ENCODE data around the gene PEA15.

The PEA15 gene, protein sequence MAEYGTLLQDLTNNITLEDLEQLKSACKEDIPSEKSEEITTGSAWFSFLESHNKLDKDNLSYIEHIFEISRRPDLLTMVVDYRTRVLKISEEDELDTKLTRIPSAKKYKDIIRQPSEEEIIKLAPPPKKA

DNA sequence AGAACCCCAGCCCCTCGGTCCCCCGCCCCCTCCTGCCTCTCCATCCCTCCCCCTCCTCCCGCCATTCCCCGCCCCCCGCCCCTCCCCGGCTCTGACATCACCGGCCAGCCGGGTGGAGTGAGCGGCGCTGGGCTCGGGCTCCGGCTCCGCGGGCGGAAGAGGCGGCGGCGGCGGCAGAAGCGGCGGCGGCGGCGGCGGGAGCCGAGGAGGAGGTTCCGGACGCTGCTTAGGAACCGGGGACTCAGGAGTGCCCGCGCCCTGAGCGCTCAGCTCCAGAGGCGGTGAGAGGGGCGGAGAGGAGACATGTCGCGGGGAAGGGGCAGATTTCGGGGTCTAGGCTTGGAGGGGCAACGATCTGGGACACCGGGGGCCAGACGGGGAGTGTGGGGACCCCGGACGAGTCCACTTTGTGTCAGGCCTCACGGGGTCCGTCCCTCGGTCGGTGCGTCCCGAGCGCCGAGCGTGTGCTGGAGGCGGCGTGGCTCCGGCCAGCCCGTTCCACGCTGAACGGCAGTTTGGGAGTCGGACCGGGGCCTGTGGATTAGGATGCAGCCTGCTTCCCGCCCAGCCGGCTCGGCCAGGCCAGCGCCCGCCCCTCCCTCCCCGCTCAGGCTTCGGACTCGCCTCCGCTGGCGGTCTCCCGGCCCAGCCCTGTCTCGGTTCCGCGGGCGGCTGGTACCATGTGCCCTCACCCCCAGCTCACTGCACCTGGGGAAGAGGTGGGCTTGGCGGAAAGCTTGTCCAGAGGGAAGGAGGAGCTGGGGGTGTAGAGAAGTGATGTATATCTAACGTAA is at the start of gene PEA15:
Gene PEA15, plus strand, starts transcription at position 143 of the 794 bp plus-strand sequence. CDS start 6,161 bp downstream, outside the sequence.
- DNase-seq (ENCODE audit: low read depth), result peak; percentile 77

DNA sequence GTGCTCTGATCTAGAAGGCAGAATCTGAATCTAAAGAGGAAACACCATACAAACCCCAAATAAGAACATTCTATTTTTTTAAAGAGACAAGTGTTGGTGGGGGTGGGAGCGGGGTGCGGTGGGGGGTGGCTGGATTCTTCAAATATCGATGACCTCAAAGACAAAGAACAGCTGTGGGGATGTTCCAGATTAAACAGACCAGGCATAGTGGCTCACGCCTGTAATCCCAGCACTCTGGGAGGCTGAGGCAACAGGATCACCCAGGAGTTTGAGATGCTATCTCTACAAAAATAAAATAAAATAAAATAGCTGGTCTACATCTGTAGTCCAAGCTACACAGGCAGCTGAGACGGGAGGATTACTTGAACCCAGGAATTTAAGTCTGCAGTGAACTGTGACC is 48.8 kb upstream of the PEA15 start:
- DNase-seq (ENCODE audit: low read depth), result no peak

DNA sequence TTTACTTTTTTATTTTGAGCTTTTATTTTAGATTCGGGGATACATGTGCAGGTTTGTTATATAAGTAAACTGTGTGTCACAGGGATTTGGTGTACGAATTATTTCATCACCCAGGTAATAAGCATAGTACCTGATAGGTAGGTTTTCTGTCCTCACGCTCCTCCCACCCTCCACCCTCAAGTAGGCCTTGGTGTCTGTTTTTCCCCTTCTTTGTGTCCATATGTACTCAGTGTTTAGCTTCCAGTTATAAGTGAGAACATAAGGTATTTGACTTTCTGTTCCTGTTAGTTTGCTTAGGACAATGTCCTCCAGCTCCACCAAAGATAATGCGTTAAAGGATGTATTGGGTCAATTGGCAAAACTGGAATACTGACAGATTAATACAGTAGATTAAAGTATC is 48.0 kb upstream of the PEA15 start:
- no peak for DNase-seq (ENCODE audit: low read depth)

DNA sequence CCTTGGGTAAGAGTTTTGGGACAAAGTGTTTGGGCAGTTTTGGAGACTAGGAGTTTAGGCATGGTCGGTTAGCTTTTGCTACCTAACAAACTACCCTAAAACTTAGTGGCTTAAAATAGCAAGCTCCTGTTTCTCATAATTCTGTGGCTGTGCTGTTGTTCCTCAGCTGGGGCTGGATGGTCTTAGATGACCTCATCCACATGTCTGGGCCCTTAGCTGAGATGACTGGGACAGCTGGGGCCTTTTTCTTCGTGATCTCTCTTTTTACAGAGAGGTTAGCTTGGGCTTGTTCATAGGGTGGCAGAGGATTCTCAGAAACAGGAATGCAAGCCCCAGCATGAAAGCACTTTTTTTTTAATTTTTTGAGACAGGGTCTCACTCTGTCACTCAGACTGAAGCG is 47.2 kb upstream of the PEA15 start:
- no peak for DNase-seq (ENCODE audit: low read depth)

DNA sequence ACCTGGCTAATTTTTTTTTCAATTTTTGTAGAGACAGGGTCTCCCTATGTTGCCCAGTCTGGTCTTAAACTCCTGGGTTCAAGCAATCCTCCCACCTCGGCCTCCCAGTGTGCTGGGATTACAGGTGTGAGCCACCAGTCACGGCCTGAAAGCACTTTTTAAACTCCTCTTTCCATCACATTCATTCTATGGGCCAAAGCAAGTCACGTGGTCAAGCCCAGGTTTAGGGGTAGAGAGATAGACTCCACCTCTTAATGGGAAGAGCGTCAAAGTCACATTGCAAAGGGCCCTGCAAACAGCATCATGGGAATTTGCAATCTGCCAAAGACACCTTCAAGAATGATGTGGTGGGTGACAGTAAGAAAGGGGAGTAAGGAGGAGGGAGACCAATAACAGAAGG is 46.6 kb upstream of the PEA15 start:
- DNase-seq (ENCODE audit: low read depth), result no peak

DNA sequence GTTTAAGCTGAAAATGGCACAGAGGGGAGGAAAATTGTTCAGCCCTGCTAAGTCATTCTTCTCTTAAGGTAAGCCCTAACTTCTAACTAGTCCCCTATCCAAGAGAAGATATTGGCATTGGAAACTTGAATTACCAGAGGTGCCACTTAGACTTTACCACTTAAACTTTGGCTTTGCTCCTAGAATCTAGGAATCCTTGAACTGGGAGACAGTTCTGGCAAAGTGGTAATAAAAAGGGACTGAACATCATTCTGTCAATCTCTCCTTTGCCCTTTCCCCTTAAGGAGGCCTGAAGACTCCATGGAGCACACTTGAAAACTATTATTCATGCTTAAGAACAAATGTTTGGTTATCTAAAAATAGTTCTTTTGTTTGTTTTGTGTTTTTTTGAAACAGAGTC is 45.3 kb upstream of the PEA15 start:
- DNase-seq (ENCODE audit: low read depth), result peak; percentile 62

DNA sequence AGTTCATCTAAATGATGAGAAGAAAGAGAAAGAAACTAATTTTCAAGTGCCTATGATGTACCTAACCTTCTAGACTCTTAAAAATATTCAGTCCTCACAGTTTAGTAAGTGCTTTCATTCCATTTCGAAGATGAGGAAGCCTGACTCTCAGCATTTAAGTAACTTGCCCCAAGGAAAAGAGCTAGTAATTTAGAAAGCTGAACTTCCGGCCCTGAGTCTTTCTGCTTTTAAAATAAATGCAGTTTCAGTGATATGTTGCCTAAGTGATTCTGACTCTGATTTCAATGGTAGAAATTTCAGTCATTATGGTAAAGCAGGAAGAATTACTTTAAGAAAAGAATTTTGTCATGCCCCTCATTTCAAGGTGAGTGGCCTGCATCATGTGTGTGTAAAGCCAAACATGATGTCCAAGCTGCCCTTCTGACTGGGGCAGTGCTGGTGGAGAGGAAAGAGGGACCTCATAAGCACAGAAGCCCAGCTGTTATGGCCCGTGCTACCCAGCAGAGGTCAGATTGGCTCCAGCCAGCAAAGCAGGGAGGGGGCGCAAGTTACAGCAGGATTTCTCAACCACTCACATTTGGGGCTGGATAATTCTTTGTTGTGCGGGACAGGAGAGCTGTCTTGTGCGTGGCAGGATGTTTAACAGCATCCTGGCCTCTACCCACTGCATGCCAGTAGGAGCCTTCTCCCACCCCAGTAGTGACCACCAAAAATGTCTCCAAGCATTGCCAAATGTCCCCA is 43.0 kb upstream of the PEA15 start:
- peak; percentile 43 for DNase-seq (ENCODE audit: low read depth)

DNA sequence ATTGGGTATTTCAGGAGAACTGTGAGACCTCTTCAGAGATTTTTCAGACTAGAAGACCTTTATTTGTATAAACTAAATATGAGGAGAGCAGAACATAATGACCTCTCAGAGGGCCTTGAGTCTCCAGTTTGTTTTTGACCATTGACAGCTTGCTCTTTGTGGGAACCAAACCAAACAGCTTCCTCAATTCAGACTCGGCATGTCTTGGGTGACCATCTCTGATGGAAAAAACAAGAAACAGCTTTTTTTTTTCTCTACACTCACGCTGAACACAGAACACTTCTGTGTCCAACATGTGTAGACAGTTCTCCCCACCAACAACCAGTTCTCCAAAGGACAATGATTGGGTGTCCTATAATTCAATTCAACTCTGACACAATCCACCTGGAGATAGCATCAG is 42.3 kb upstream of the PEA15 start:
- DNase-seq (ENCODE audit: low read depth), result no peak

DNA sequence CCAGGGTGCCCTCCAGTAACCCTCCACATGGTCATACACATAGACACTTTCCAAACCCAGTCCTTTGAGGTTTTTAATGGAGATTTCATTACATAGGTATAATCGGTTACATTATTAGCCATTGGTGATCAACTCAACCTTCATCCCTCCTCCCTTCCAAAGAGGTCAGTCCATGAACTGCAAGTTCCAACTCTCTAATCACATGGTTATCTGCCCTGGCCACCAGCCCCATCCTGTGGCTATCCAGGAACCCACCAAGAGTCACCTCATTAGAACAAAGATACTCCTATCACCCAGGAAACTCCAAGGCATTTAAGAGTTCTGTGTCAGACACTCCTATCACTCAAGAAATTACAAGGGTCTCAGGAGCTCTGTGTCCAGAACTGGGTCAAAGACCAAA is 41.6 kb upstream of the PEA15 start:
- peak; percentile 44 for DNase-seq (ENCODE audit: low read depth)

DNA sequence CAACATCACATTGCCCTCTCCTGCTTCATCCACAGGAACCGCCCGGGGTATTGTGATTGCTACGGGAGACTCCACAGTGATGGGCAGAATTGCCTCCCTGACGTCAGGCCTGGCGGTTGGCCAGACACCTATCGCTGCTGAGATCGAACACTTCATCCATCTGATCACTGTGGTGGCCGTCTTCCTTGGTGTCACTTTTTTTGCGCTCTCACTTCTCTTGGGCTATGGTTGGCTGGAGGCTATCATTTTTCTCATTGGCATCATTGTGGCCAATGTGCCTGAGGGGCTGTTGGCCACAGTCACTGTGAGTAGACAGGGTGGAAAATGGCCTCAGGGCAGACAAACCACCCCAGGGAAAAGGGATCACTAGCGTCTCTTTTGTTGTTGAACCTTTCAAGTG is 41.1 kb upstream of the PEA15 start:
- no peak for DNase-seq (ENCODE audit: low read depth)

DNA sequence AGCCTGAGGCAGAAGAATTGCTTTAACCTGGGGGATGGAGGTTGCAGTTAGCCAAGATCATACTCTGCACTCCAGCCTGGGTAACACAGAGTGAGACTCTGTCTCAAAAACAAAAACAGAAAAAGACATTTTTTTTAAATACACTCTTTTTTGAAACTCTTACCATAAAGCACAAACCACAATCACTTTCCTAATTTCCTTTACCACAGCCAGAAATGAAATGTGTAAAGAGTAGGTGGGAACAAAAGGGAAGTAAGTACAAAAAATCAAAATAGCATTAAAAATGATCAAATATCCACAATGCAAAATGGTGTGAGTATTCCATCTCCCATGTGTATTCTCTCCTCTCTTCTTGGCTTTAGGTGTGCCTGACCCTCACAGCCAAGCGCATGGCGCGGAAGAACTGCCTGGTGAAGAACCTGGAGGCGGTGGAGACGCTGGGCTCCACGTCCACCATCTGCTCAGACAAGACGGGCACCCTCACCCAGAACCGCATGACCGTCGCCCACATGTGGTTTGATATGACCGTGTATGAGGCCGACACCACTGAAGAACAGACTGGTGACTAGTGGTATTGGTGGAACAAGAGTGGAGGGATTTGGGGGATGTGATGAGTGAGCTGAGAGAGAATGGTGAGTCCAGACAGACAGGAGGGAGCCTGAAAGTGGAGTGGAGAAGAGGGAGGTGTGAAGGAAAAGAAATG is 38.9 kb upstream of the PEA15 start:
- DNase-seq (ENCODE audit: low read depth), result no peak

DNA sequence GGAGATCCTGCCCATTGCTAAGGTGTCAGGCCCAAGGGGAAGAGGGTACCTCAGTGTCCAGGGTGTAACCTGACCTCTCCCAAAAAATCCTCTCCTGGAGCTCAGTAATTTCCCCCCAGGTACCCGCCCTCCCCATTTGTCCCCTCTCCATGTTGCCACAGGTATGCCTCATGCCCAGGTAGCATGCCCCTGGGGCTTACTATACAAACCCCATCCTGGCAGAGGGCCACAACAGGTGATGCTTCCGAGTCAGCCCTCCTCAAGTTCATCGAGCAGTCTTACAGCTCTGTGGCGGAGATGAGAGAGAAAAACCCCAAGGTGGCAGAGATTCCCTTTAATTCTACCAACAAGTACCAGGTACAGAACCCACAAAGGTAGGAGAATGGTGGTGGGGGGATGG is 38.1 kb upstream of the PEA15 start:
- no peak for DNase-seq (ENCODE audit: low read depth)

DNA sequence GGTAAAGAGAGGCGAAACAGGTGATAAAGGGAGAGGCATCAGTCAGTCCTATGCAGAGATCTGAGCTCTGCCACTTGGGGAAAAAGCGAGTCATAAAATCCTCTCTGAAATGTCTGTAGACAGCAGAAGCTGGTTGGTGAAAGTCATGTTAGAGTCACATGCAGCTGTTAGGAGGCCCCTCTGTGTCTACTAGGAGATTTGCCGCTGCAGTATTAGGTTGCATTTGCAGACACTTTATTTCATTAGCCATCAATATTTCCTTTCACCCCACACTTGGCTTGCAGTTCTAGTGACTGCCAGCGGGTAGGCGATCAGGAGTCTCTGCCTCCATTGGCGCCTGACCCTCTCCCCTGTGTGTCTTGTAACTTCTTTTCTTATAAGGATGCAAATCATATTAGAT is 37.6 kb upstream of the PEA15 start:
- no peak for DNase-seq (ENCODE audit: low read depth)

DNA sequence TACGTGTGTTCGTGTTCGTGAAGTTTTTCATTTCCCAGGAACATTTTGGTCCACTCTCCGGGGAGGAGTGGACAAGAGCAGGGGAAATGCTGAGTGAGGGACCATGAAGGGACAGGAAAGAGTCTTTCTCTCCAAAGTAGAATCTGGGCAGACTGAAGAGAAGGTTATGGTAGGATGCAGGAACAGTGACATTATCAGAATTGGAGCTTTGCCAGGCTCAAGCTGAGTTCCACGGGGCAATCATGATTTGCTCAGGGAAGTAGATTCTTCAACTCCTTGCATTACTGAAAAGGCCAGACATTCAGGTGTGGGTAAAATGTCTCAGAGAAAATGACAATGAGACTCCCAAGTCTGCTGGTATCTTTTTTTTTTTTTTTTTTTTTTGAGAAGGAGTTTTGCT is 37.2 kb upstream of the PEA15 start:
- no peak for DNase-seq (ENCODE audit: low read depth)

DNA sequence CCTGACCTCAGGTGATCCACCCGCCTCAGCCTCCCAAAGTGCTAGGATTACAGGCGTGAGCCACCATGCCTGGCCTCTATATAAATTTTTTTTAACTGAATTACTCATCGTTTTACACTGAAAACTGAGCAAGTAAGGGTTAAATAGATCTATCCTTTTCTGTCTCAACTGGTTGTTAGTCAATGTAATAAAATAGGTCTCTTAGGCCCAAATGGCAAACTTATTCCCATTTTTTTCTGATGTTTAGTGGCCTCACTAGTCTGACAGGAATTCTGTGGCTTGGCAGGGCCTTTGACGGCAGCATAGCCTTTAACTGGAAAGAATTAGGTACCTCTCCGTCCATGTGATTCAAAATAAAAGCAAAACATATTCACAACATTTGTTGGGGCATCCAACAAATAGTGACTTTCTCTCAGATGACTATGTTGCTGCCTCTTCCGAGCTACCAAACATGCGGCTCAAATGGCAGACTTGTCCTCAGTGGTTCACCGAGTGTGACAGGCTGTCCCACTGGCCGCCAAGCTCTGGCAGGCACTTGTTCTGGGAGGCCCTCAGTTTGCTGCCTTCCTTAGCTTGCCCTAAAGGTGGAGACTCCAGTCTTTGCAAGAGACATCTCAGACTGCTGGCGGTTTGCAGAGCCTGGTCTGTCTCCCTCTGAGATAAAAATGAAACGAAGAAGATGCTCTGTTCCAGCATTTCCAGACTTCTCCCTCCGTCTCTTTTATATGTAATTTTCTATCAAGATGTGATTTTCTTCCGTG is 36.4 kb upstream of the PEA15 start:
- DNase-seq (ENCODE audit: low read depth), result no peak

DNA sequence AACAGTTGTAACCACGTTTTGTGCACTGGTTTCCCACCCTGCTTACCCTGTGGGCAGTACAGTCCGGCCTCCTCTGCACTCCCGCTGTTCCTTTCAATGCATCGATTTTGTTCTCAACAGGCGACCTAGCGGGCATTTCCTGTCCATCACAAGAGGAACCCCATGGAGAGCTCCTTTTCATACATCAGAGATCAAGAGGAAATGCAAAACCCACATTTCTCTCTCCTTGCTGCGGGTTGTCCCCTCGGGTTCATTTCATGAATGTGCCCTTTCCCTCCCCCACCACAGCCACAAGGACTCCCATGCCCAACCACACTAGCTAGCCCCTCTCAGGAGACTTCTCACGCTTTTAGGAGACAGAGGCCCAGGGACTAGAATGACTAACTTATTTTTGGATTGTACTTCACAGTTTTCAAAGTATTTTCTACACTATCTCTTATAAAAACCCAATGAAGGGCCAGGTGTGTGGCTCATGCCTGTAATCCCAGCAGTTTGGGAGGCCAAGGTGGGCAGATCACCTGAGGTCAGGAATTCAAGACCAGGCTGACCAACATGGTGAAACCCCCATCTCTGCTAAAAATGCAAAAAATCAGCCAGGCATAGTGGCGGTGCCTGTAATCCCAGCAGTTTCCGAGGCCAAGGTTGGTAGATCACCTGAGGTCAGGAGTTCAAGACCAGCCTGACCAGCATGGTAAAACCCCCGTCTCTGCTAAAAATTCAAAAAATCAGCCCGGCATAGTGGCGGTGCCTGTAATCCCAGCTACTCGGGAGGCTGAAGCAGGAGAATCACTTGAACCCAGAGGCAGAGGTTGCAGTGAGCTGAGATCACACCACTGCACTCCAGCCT is 35.4 kb upstream of the PEA15 start:
- DNase-seq (ENCODE audit: low read depth), result peak; percentile 15

DNA sequence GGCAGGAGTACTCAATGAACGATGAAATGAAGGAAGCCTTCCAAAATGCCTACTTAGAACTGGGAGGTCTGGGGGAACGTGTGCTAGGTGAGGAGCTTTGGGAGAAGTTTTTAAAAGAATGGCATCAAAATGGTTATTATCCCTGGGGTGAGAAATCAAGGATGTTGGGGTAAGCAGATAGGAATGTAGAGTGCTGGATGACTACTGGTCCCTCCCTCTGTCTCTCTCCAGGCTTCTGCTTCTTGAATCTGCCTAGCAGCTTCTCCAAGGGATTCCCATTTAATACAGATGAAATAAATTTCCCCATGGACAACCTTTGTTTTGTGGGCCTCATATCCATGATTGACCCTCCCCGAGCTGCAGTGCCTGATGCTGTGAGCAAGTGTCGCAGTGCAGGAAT is 33.8 kb upstream of the PEA15 start:
- peak; percentile 66 for DNase-seq (ENCODE audit: low read depth)

DNA sequence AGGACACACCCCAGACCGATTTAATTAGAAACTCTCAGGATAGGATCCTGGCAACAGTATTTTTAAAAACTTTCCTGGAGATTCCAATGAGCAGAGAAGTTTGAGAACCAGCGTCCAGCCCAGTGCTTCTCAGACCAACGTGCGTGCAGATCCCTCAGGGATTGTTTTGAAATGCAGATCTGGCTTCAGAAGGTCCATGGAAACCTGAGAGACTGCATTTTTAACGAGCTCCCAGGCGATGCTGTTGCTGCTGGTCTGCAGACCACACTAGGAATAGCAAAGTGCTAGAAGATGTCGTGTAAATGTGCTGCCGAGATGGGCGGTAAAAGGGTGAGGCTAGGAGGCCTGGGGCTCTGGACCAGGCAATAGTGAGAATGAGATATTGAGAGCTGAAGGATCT is 33.2 kb upstream of the PEA15 start:
- DNase-seq (ENCODE audit: low read depth), result peak; percentile 24

DNA sequence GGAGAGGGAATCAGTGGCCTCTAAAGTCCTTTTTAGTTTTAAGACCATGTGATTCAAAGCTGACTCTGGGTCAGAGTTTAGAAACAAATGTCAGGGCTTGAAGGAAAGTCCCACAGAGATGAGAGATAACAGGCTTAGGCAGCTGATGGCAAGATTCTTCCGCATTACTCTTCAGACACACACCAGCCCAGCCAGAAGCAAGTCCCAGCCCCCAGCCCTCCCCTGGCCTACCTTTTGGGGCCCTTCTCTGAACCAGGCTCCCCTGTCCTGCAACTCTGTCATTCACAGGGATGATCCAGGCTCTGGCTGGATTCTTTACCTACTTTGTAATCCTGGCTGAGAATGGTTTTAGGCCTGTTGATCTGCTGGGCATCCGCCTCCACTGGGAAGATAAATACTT is 28.0 kb upstream of the PEA15 start:
- no peak for DNase-seq (ENCODE audit: low read depth)

DNA sequence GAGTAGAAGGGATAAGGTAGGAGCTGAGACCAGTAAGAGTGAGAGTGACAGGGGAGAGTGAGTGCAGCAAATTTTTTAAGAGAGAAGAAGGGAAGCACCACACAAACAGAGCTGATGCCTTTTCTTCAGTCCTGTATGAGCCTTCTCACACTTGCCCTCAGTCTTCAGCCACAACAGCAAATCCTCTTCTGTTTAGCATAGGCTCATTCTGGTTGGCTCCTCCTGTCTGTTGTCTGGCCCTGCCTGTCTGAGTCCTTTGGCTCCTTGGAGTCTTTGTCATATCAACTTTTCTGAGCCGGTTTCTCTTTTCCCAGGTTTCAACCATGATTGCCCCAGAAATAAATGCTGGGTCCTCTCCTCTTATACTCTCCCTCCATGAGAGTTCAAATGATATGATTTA is 27.5 kb upstream of the PEA15 start:
- no peak for DNase-seq (ENCODE audit: low read depth)

DNA sequence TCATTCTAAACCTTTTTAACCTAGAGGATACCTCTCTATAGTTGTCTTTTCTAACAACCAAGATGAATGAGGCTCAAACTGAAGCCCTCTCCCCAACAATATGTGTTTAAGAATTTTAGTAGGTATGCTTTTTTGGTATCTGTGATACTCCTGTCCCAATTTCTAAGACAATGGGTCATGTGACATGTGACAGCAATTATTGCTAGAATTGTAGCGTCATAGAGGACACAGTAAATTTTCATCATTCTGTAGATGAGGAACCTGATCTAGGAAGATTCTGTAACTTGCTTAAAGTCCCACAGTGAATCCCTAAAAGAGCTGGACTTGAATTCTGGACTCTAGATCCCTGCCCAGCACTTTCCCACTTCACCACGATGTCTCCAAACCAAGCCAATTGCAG is 26.5 kb upstream of the PEA15 start:
- no peak for DNase-seq (ENCODE audit: low read depth)
